ENCODE measurements around the gene FZR1. TPM values are rescaled to one million over a fixed set of nuclear protein-coding genes. Genes with fewer than 3 reads are reported as not detected.

The FZR1 gene
- total and polyA plus RNA-seq, 2 of the 8 experiments (the other 6 are each of a cell fraction or from before 2014, with no cell fraction given) = 21.6 to 35.5 TPM

DNA sequence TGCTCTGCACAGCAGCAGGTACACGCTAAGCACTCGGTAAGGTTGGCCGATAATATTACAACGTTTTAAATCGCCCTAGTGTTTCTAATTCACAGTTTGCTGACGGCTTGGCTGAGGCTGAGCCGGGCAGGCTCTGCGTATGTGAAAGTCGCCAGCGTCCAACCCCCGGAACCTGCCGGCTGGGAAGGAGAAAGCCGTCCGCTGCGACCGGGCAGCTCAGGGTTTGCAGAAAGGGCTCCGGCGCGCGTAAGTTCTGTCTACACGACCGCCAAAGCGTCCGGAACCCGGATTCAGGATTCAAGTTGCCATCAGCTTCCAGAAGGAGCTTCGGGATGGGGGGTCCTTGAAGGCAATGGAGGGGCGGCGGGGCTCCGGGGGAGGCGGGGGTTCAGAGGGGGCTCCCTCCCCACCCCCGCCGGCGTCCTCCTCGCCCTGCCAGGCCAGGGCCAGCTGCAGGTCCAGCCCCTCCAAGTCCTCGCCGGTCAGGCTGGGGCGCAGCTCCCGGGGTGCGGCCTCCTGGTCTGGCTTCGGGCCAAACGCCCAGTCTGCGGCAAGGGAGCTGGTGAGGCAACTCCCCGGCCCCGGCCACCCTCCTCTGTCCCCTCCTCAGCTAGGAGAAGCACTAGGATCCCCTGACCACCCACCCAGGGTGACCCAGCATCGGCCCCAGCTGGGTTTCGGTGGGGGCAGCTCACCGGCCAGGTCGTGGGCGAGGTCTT lies 23.4 kb upstream of the FZR1 start (continued):
- TF ChIP-seq, protein P1, sequence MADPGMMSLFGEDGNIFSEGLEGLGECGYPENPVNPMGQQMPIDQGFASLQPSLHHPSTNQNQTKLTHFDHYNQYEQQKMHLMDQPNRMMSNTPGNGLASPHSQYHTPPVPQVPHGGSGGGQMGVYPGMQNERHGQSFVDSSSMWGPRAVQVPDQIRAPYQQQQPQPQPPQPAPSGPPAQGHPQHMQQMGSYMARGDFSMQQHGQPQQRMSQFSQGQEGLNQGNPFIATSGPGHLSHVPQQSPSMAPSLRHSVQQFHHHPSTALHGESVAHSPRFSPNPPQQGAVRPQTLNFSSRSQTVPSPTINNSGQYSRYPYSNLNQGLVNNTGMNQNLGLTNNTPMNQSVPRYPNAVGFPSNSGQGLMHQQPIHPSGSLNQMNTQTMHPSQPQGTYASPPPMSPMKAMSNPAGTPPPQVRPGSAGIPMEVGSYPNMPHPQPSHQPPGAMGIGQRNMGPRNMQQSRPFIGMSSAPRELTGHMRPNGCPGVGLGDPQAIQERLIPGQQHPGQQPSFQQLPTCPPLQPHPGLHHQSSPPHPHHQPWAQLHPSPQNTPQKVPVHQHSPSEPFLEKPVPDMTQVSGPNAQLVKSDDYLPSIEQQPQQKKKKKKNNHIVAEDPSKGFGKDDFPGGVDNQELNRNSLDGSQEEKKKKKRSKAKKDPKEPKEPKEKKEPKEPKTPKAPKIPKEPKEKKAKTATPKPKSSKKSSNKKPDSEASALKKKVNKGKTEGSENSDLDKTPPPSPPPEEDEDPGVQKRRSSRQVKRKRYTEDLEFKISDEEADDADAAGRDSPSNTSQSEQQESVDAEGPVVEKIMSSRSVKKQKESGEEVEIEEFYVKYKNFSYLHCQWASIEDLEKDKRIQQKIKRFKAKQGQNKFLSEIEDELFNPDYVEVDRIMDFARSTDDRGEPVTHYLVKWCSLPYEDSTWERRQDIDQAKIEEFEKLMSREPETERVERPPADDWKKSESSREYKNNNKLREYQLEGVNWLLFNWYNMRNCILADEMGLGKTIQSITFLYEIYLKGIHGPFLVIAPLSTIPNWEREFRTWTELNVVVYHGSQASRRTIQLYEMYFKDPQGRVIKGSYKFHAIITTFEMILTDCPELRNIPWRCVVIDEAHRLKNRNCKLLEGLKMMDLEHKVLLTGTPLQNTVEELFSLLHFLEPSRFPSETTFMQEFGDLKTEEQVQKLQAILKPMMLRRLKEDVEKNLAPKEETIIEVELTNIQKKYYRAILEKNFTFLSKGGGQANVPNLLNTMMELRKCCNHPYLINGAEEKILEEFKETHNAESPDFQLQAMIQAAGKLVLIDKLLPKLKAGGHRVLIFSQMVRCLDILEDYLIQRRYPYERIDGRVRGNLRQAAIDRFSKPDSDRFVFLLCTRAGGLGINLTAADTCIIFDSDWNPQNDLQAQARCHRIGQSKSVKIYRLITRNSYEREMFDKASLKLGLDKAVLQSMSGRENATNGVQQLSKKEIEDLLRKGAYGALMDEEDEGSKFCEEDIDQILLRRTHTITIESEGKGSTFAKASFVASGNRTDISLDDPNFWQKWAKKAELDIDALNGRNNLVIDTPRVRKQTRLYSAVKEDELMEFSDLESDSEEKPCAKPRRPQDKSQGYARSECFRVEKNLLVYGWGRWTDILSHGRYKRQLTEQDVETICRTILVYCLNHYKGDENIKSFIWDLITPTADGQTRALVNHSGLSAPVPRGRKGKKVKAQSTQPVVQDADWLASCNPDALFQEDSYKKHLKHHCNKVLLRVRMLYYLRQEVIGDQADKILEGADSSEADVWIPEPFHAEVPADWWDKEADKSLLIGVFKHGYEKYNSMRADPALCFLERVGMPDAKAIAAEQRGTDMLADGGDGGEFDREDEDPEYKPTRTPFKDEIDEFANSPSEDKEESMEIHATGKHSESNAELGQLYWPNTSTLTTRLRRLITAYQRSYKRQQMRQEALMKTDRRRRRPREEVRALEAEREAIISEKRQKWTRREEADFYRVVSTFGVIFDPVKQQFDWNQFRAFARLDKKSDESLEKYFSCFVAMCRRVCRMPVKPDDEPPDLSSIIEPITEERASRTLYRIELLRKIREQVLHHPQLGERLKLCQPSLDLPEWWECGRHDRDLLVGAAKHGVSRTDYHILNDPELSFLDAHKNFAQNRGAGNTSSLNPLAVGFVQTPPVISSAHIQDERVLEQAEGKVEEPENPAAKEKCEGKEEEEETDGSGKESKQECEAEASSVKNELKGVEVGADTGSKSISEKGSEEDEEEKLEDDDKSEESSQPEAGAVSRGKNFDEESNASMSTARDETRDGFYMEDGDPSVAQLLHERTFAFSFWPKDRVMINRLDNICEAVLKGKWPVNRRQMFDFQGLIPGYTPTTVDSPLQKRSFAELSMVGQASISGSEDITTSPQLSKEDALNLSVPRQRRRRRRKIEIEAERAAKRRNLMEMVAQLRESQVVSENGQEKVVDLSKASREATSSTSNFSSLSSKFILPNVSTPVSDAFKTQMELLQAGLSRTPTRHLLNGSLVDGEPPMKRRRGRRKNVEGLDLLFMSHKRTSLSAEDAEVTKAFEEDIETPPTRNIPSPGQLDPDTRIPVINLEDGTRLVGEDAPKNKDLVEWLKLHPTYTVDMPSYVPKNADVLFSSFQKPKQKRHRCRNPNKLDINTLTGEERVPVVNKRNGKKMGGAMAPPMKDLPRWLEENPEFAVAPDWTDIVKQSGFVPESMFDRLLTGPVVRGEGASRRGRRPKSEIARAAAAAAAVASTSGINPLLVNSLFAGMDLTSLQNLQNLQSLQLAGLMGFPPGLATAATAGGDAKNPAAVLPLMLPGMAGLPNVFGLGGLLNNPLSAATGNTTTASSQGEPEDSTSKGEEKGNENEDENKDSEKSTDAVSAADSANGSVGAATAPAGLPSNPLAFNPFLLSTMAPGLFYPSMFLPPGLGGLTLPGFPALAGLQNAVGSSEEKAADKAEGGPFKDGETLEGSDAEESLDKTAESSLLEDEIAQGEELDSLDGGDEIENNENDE (IDR thresholded peaks at IDR 0.05; ENCODE audit: insufficient replicate concordance, low read length) = no peak
- TF ChIP-seq SP1 (IDR thresholded peaks at IDR 0.05; ENCODE audit: low read depth, low read length) (no peak), BRCA1 (IDR thresholded peaks at IDR 0.05; ENCODE audit: low read depth, low read length) (no peak), CEBPB (IDR thresholded peaks at IDR 0.05; ENCODE audit: low read depth, low read length) (no peak), CTBP2 (IDR thresholded peaks at IDR 0.05; ENCODE audit: borderline replicate concordance, insufficient read depth, insufficient read length, low read length) (no peak), BACH1 (IDR thresholded peaks at IDR 0.05; ENCODE audit: low read length) (no peak)
- TF ChIP-seq, protein P2, sequence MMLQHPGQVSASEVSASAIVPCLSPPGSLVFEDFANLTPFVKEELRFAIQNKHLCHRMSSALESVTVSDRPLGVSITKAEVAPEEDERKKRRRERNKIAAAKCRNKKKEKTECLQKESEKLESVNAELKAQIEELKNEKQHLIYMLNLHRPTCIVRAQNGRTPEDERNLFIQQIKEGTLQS (IDR thresholded peaks at IDR 0.05; ENCODE audit: insufficient read depth, low read depth, low read length) = no peak
